Tongue (tissue), 2 donors: ENCODE results near the gene CFAP77. TPM values are rescaled to one million over a fixed set of nuclear protein-coding genes. Genes with fewer than 3 reads are reported as not detected.

Experiments used
- DNase-seq: peaks from one replicate; pipeline ENCODE4 v3.0.0-alpha.2; 2015
- total RNA-seq: library from RNA; depleted of rRNA; stranded (reverse); fragments of >200 nt; gene quantifications from one replicate; pipeline ENCODE4 v1.2.3, GENCODE V29; 2014

Gene CFAP77
- total RNA-seq, 1 donor from 2014 or later, result not detected

DNA sequence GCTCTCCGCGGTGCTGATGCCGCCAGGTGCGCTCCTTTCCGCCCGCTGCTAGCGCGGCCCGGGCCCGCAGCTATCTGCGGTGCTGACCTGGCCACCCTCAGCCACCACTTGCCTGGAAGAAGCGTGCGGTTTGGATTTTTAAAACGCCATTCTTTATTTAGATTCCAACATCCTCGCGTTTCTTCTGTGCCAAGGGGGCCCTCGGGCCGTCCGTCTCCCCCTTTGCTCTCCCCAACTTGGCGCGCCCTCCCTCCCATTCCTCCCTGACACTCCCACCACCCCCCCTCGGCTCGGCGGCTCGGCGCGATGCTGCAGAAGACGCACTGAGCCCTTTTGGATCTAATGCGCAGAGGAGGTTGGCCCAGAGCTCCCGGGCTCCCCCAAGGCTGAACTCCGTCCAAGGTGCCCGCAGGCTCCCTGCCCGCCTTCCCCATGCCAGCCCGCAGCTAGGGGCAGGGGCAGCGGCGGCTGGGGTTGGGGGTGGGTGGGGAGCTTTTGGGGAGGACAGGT lies 172.3 kb downstream of the CFAP77 start, which contains the start of gene BARHL1:
TSS of gene BARHL1 (plus strand) at position 331 of the 510 bp plus-strand sequence. CDS start 192 bp downstream, outside the sequence.
- no peak for DNase-seq

DNA sequence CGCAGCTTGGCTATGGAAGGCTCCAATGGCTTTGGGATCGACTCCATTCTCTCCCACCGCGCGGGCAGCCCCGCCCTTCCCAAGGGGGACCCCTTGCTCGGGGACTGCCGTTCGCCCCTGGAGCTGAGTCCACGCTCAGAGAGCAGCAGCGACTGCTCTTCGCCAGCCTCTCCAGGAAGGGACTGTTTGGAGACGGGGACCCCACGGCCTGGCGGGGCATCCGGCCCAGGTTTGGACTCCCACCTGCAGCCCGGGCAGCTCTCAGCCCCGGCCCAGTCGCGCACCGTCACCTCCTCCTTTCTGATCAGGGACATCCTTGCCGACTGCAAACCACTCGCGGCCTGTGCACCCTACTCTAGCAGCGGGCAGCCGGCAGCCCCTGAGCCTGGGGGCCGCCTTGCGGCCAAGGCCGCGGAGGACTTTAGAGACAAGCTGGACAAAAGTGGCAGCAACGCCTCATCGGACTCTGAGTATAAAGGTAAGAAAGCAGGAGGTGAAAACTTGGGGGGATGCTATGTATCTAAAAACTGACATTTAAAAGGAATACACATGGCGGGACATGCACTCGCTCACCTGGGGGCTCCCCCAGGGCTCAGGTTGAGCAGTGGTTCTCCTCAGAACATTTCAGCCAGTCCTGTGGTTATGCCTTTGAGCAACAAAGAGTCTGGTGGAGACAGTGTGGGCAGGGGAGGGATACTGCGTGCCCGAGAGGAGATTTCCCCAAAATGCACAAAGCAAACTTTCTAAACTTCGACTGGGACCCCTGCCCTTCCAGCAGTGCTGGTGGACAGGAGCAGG lies 173.0 kb downstream of the CFAP77 start:
- DNase-seq, result no peak

DNA sequence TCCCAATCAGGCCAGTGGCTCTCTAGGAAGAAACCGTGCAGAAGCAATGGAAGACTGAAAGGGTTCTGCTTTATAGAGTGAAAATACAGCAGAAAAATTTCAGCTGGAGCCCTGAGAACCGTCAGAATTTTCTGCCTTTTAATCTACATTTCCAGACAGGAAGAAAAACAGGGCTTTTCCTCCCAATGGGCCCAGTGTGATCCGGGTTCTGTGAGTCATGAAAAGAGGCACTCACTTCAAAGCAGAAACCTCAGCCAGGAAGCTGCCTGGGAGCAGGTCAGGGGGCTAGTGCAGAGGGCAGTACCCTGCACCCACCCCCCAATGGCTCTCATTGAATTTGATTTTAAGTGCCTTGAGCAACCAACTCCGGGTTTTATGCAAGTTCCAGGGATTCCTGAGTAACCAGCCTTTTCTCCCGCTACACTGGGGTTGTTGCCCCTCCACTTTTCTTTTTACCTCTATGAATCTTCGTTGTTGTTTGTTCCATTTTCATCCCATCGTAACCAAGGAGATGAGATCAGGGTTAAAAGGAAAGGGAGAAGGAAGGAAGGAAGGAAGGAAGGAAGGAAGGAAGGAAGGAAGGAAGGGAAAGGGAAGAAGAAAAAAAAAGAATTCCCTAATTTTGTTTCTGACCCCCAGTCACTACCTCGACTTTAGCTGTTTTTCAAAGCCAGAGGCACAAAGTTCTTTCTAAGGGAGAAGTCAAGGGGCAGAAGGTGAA lies 173.7 kb downstream of the CFAP77 start:
- DNase-seq, result no peak

DNA sequence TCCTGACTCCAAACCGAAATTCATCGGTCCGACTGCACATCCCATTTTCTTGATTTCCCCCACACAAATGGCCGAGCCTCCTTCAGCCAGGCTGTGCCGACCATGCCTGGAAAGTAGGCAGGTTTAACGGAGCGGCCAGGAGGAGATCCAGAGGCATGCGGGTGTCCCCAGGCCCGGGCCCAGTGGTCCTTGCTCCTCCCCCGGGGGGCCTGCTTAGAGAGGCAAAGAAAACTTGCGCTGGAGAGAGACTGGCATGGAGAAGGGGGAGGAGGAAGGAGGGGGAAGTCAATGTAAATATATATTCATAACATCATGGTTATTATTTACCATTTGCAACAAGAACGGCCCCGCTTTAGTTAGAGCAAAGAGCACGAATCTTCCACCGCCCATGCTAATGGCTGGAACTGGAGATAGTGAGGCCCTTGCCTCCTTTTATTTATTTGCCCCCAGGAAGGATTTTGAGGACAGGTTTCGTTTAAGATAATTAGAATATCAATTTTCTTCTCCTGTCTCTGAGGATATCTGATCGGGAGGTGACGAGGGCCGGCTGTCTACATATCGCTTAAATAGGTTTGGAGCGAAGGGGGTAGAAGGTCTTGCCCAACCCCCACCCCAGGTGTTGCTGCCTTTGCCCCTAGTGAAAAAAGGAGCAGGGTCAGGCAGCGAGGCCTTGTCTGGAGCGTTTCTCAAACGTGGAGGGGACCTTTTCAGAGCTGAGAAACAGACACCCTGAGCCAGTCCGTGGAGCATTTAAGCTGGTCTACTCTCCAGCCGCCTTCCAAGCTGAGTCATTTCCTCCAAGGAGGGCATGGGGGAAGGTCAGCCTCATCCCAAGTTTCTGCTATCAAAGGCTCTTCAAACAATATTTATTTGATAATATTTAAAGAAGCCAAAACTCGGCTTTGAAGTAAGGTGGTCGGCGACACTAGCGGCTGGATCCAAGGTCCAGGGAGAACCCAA lies 174.9 kb downstream of the CFAP77 start:
- no peak for DNase-seq

DNA sequence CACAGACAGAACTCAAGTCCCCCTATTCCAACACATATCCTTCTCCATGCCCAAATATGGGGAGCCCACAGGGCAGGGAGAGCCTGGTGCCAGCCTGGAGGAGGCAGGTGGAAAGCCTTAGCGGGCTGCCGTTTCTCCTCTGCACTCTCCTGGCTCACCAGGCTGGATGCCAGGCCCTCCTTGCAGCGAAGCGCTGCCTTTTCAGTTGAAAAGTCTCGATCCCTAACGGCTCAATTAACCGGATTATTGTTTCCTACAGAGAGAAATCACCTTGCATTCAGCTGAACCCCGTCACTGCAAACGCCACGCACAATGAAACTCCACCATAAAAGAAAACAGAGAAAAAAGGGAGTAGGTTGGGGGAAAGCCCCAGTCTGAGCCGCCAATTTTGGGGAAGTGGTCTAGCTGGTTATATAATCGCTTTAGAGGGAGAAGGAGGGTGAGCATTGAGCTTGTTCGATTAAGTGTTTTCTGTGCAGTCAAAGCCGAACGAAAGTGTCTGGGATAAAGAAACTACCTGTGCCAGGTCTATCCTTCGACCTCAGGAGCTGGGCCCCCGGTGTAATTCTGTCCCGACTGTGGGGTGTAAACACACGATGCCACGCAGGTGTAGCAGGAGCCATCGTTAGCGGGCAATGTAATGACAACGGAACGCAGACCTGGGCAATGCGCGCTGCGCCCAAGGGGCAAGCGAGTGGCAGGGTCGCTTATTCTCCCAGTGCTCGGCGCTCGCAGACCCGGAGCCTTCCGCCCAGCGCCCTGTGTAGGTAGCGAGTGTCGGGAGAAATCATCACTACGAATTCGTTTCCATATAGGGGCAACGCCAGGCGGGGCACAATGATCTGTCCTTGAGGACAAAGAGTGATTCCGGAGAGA lies 176.2 kb downstream of the CFAP77 start:
- no peak for DNase-seq

DNA sequence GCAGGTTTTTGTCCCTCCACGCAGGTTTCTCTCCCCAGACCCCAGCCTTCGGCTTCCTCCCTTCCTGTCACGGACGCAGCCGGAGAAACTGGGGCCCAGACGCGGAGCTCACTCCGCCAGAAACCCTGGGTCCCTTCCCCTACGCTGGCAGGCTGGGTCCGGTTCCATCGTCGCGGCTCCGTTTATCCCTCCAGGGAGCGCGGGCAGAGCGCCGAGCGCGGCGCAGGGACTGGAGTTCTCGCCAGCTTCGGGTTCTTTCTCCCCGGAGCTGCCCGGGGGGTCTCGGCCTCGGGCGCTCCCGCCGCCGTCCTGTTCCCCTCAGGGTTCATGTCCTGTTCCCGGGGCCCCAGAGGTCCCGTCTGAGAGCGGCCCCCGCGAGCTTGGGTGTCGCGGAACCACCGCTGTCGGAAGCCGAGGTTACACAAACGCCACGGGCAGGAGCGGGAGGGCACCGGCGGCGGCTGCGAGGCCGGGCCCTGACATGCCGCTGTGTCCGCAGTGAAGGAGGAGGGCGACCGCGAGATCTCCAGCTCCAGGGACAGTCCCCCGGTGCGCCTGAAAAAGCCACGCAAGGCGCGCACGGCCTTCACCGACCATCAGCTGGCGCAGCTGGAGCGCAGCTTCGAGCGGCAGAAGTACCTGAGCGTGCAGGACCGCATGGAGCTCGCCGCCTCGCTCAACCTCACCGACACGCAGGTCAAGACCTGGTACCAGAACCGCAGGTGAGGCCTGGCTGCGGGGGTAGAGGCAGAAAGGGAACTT lies 177.0 kb downstream of the CFAP77 start:
- no peak for DNase-seq

DNA sequence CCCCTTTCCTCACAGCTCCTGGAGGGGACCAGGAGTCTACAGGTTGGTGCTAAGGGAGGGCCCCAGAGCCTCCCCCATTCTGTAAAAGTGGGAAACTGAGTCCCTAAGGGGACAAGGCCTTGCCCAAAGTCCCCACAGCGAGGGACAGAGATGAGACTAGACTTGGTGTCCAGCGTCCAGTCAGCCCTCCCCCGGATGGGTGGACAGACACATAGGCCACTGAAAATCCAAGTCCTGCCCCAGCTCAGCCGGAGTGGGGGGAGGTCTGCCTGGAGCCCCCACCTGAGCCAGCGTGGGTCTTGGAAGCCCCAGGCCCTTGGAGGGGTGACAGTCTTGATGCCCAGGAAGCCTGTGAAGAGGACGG lies 177.6 kb downstream of the CFAP77 start:
- no peak for DNase-seq

DNA sequence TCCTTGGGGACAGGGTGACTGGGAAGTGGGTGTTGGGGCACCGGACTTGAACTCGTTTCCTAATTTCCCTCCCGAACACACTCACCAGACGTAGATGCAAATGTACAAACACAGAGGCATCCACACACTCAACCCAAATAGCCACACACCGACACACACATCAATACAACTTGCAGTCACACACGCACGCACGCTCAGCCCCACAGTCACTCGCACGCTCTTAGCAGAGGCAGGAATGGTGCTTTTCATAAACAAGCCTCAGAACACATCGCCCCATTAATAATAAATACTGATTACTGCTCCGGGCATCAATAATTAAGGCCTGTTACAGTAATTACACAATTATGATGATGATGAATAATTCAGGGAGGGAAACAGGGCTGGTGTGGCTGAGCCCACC lies 178.1 kb downstream of the CFAP77 start:
- no peak for DNase-seq

DNA sequence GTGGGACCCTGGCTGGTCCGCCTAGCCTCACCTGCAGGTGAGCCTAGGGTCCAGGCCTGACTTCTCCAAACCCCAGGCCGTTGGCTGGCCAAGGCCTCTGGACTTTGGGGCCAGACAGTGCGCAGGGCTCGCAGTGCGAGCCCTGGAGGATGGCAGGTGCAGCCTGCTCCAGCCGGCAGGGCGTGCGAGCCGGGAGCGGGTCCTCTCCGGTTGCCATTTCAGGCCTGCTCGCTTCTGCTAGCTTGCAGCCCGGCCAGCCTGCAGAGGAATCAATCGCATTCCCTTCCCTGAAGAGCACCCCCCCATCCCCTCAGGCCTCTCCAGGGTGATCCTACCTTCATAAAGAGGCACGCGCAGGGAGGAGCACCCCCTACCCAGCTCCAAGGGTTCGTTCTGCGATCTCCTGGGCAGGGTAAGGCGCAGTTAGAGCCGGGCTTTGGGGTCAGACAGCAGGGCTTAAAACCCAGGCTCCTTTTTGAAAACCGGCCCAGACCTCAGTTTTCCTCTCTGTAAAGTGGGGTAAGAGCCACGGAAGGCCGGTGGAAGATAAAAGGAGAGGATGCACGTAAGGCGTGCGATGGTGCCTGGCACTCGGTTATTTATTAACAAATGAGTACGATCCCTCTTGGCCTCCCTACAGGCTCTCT lies 178.6 kb downstream of the CFAP77 start:
- no peak for DNase-seq

DNA sequence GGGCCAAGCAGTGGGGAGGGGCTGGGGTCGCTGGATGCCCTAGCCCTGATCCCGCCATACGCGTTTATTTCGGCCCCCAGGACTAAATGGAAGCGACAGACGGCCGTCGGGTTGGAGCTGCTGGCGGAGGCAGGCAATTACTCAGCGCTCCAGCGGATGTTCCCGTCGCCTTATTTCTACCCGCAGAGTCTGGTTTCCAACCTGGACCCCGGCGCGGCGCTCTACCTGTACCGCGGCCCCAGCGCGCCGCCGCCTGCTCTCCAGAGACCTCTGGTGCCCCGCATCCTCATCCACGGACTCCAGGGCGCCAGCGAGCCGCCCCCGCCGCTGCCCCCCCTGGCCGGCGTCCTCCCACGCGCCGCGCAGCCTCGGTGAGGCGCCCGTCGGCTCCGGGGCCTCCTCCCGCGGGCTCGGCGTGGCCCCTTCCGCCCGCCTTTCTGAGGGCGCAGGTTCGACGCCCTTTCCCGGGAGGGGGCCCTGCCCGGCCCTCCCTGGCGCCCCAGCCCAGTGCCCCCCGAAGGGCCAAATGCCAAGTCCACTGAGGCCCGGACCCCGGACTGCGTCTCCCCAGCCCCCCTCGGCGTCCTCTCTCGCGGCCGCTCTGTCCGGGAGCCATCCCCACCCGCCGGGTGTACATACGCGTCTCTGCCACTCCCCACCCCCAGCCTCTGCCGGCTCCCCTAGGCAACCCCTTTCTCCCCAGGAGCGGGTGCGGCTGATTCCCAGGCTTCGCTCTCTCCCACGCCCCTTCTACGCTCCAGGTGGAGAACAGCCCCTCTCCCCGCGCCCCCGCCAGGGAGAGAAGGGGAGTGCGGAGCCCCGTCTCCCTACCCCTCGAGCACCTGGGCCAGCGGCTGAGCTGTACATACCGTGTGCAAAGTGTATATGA lies 179.4 kb downstream of the CFAP77 start:
- no peak for DNase-seq

DNA sequence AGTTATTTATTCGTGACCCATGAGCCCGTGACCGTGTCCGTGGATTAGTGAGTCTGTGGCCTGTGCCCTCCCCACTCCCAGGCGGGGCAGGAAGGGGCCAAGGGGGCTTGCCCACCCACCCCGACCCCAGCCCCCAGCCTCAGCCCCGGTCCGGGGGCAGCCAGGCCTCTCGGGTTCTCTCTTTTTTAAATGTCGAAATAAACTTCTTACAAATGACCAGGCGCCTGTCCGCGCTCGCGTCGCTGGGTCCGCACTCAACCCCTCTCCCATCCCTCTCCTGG lies 180.0 kb downstream of the CFAP77 start:
- DNase-seq, result no peak

DNA sequence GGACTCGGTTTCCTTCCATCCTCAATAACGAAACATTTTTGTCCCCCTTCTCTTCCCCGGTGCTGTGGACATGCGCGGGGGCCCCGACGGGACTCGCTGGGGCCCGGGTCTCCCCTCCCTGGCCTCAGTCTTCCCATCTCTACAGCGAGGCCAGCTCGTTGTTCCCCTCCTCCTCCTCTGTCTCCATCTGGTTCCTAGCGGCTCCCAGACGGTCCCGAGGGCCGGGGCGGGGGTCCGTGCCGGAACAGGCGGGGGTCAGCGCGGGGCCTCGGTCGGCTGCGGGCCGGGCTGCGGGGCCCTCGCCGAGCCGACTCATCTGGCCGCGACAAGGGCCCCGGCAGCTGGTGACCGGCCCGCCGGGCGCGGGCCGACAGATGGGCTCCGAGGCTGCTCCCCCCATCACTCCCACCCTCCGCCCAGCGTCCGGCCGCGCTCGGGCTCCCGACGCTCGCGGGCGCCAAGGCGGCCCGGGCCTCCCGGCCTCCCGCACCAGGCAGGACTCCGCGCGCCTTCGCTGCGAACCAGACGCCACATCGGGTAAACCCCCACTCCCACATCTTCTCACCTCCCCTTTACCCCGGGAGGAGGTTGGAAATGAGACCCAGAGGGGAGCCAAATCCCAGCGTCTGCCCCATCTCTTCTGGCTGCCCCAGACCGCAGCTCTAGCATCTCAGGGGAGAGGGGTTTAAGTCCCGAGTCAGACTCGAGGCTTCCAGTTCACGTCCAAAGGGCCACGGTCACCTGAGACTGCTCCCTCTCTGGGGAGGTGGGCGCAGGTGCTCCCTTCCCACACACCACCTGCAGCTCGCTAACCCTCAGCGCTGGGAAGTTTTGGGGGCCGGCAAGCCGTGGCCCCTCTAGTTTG lies 180.5 kb downstream of the CFAP77 start:
- no peak for DNase-seq

DNA sequence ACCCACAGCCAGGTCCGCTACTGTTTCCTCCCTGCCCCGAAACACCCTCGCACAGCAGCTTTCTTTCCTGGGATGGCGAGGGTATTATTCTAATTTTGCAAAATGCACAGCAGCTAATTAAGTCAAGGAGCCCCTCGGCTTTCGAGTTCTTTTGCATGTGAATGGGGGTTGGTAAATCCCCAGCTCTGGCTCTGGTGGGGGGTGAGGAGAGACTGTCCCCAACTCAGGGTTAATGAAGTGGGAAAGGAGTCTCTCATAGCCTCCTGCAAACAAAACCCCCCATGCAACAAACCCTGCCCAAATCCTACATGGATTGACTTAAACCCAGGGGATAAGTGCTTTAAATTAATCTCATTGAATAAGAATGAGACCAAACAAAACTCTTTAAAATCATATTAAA lies 181.2 kb downstream of the CFAP77 start:
- DNase-seq, result no peak

DNA sequence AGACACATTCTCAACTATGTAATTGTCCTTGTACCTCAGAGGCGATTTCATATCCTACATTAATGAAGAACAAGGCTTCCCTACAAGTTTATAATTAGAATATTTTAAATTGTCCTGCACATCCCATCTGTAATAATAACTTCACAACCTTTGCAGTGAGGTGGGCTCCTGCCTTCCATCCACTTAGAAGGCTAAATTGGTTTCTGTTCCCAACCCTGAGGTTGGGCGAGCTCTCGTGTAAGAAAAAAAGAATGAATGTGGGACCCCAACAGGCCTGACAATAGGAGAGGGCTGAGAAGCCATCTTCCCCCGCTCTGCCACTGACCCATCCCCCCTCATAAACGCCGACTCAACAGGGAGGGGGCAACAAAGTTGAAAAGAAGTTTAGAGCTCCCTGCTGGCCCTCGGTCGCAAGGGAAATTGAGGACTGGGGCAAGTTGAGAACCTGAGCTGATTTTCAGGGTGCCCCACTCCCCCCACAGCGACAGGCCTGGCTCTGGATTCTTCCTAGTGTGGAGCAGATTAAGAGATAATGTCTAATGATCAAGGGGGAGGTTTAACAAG lies 181.8 kb downstream of the CFAP77 start:
- no peak for DNase-seq

DNA sequence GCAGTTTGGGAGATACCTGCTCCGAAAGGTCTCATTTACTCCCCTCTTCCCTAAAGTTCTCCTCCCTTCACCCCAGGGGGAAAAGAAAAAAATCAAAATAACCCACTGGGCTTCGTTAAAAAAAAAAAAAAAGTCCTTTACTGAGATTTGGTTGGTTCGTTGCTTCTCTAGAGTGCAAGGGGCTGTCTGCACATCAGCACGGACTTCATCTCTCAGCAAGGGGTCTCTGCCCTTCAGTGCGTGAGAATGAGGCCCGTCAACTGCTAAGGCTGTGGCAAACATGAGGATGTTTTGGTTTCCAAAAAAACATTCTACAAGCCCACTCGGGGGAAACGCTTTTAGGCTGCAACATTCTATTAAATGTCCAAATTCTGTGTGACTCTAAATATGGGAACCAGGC lies 182.4 kb downstream of the CFAP77 start:
- DNase-seq, result no peak

DNA sequence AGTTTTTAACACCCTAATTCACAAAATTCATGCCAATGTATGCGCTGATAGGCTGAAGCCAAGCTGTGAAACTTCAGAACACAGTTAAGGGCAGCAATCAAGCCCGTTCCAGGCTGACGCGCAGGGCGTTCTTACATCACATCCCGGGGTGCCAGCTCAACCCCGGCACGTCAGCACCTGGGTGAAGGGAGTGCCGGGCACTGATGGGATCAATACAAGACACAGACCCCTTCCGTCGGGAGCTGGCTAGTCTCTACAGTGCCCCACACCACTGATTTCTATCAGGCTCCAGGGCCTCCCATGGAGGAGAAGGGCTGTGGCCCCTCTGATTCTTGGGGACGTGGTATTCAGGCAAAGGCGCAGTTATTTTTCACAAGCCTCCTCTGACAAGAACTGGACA lies 184.4 kb downstream of the CFAP77 start:
- DNase-seq, result no peak

DNA sequence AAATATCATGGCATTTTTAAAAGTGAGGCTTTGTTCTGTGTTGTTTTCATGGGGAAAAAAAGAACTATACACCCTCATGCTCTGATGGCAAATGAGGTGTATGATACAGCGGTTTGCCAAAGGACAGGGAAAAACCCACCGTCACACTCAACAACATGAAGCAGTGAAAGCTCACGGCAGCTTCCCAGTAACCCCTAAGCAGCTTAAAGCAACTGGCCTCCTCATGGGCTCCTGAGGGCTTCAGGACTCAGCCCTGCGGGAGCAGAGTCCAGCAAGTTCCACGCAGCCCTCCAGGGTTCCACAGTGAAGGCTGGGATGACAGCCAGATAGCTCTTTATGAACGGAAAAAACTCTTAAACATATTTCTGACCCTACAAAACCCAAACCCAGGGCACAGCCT lies 185.3 kb downstream of the CFAP77 start:
- DNase-seq, result no peak

DNA sequence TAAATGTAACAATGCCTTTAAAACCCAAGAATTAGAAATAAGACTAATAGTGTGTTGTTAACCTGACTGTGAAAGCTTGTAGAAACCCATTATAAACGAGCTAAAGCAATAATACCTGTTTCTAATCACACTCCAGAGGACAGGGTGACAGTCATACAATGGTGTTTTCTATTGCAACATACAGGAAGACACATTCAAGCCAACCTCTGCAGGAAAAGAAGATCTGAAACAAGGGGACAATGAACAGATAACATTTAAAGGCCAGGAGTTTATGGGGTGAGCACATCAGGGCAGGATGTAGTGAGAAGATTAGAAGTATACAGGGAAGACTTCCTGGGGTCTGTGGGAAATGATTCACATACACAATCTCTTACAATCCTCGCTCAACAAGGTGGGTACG lies 186.2 kb downstream of the CFAP77 start:
- DNase-seq, result no peak
